ENCODE data around the gene PKD1. TPM values are rescaled to one million over a fixed set of nuclear protein-coding genes. Genes with fewer than 3 reads are reported as not detected.

Gene PKD1
- total RNA-seq, 1 experiment from 2014 or later, result 102 TPM

- POLR2A ChIA-PET, result interaction anchor here (0.6 kb wide), 1 partner anchor 166 kb away, joined by 4 read pairs; no protein-coding TSS in a partner anchor
- H3K27ac Mint-ChIP-seq, result no peak overlapping the region
- no peaks in the 10 kb centered on the region for H3K9me3 Mint-ChIP-seq
- H3K4me1 Mint-ChIP-seq, result no peaks in the 10 kb centered on the region
- peaks cover 3% of the 10 kb centered on the region for H3K36me3 Mint-ChIP-seq
- CTCF ChIA-PET, result interaction anchor here (1.1 kb wide), 1 partner anchor 65 kb away, joined by 7 read pairs; no protein-coding TSS in a partner anchor
- ATAC-seq (no peak), DNase-seq (ENCODE audit: low spot score) (no peak)
- no peak overlapping the region for H3K4me3 Mint-ChIP-seq
- TF ChIP-seq ZBTB21 (CRISPR knock-in tag; IDR thresholded peaks at IDR 0.05; ENCODE audit: borderline replicate concordance), result no peak
- no peak for TF ChIP-seq ZNF317 (CRISPR knock-in tag; IDR thresholded peaks at IDR 0.05; ENCODE audit: borderline replicate concordance, low read depth)
- no peak for TF ChIP-seq FOXK1 (CRISPR knock-in tag; IDR thresholded peaks at IDR 0.05)
- no peak for TF ChIP-seq SMAD4 (CRISPR knock-in tag; IDR thresholded peaks at IDR 0.05)
- TF ChIP-seq PRRX2 (CRISPR knock-in tag; IDR thresholded peaks at IDR 0.05), result no peak
- no peak for TF ChIP-seq MAX (CRISPR knock-in tag; IDR thresholded peaks at IDR 0.05)
- no peak for TF ChIP-seq NR1H2 (CRISPR knock-in tag; IDR thresholded peaks at IDR 0.05)
- TF ChIP-seq ZNF512 (CRISPR knock-in tag; IDR thresholded peaks at IDR 0.05; ENCODE audit: borderline replicate concordance), result no peak
- no peak for TF ChIP-seq HMGXB4 (CRISPR knock-in tag; IDR thresholded peaks at IDR 0.05)
- no peak for TF ChIP-seq SOX15 (CRISPR knock-in tag; IDR thresholded peaks at IDR 0.05)
- no peak for TF ChIP-seq ATF1 (CRISPR knock-in tag; IDR thresholded peaks at IDR 0.05)
- TF ChIP-seq ZNF423 (CRISPR knock-in tag; IDR thresholded peaks at IDR 0.05), result no peak
- no peaks in the 10 kb centered on the region for H3K27me3 Mint-ChIP-seq (ENCODE audit: low read depth)
Measured at GRCh38 chr16:2076072-2076865, 59.4 kb downstream of the PKD1 start.

GRCh38 chr16:2075631-2076030 lies 60.1 kb downstream of the PKD1 start:
- no peaks in the 10 kb centered on the region for H3K4me1 Mint-ChIP-seq
- peaks cover 3% of the 10 kb centered on the region for H3K36me3 Mint-ChIP-seq
- no peak for DNase-seq (ENCODE audit: low spot score)
- ChIA-PET CTCF (interaction anchor here (0.7 to 1.1 kb wide), 2 partner anchors 15 to 65 kb away, joined by 7 to 8 read pairs; no protein-coding TSS in a partner anchor), POLR2A (no interaction called here)
- no peak overlapping the region for H3K27ac Mint-ChIP-seq
- TF ChIP-seq GRHL2 (CRISPR knock-in tag; IDR thresholded peaks at IDR 0.05; ENCODE audit: insufficient replicate concordance, severe bottlenecking) (no peak), EMX1 (CRISPR knock-in tag; IDR thresholded peaks at IDR 0.05) (no peak), ZNF532 (CRISPR knock-in tag; IDR thresholded peaks at IDR 0.05; ENCODE audit: borderline replicate concordance) (no peak), E2F1 (CRISPR knock-in tag; IDR thresholded peaks at IDR 0.05) (no peak)
- no peak for ATAC-seq
- H3K9me3 Mint-ChIP-seq, result no peaks in the 10 kb centered on the region
- H3K27me3 Mint-ChIP-seq (ENCODE audit: low read depth), result no peaks in the 10 kb centered on the region
- no peak overlapping the region for H3K4me3 Mint-ChIP-seq
